Retina (tissue), 1 donor: ENCODE measurements around the gene BRCC3.
"Not testable (repeated sequence)": the region's sequence is repeated elsewhere in the genome, so short reads cannot be mapped to it uniquely, and the experiment has no call there.

Source experiments
- DNase-seq: peaks from one replicate; pipeline ENCODE4 v3.0.0-alpha.2; 2016

Gene BRCC3

DNA sequence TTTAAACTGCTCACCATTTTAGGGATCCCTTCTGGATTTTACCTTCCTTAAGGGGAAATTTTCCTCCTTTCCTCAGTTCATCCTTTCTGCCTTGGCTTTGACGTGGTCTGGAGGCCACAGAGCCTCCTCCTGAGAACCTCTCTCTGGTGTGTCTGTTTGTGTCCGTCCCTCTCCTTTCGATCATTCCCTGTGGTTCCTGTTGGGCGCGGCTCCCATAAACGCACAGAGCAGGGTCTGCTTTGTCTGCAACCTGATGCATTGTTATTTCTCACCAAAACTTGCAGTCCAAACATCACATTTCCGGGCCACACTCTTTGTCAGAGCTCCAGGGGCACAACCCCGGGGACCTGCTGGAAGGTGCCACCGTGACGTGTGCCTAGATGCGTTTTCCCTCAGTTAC, 76.9 kb downstream of the BRCC3 start:
- DNase-seq = not testable (repeated sequence)

DNA sequence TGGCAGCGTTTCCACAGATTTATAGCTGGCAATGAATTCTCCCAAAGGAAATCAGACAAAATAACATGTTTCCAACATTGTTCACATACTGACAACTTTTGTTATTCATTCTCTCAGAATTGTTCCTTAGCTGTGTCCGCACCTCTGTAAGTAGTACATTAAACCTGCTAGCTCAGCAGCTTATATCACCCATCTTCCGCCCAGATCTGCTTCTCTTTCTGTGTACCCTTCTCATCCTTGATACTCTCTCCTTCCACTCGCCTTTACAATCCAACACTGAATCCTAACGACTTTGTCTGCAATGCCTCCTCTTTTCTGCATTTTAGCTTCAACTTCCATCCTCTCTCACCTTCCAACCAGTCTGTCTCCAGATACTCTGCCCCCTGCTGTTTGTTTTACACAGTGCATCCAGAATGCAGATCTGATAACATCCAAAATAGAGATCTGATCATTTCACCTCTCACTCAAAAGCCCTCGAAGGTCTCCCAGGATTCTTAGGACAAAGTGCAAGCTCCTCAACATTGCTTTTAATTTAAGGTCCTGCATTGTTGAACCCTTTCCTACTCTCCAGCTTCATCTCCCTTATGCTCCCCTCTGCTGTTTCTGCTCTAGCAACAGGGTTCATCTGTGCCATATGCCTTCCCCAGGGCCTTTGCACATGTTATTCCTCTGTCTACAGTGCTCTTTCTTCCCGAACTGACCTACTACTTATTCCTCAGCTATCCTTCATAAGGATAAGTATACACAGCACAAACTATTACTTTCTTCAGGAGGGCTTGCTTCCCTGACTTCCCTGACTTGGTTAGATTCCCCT, 77.6 kb downstream of the BRCC3 start:
- DNase-seq = peak; percentile 3

DNA sequence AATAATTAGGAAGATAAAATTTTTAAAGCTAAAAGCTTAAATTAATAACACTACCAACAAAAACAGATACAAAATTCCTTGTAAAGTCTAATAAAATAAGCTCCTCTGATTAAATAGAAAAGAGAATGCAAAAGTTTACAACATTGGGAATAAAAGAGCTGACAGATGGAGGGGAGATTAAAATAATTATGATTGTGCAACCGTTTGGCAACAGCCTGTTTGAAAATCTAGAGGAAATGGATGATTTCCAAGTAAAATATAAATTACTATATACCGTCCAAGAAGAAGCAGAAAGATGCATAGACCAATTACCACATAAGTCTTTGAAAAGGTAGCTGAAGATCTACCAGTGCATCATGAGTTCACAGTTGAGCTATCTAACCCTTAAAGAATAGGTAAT, 98.6 kb downstream of the BRCC3 start:
- no peak for DNase-seq
